ENCODE results near the gene SMARCA2. TPM values are rescaled to one million over a fixed set of nuclear protein-coding genes. Genes with fewer than 3 reads are reported as not detected.

SMARCA2 gene
- total and polyA plus RNA-seq, 9 of the 15 experiments (the other 6 are each of a cell fraction or from before 2014, with no cell fraction given), result 8.0 to 34.8 (median 25.5) TPM

- 0 out of 4 replicates have a peak, but pooled peaks of 1 of the 2 experiments have one; percentile 51 for TF ChIP-seq MLX (CRISPR knock-in tag; conservative IDR thresholded peaks at IDR 0.05)
- no peak for TF ChIP-seq SMAD1 (IDR thresholded peaks at IDR 0.05; ENCODE audit: low read depth, low read length, partially characterized antibody)
- peak; percentile 30 to 38; a peak in 2 of 4 replicates for TF ChIP-seq MAZ (CRISPR knock-in tag; conservative IDR thresholded peaks at IDR 0.05 in 1 of 2, IDR thresholded peaks at IDR 0.05 in 1 of 2)
- 0 out of 2 replicates have a peak, but pooled peaks have one; percentile 51 for TF ChIP-seq CXXC5 (CRISPR knock-in tag; IDR thresholded peaks at IDR 0.05)
- peak; percentile 60; the same call in 1 of the 2 replicates for TF ChIP-seq CHD2 (IDR thresholded peaks at IDR 0.05; ENCODE audit: low read depth, low read length)
- peak; percentile 59 for TF ChIP-seq ELF1 (tag; IDR thresholded peaks at IDR 0.05)
- TF ChIP-seq CREB3L1 (IDR thresholded peaks at IDR 0.05; ENCODE audit: borderline replicate concordance, low read depth), result peak; percentile 56; the same call in 1 of the 2 replicates
- TF ChIP-seq ZBTB9 (CRISPR knock-in tag; IDR thresholded peaks at IDR 0.05), result 0 out of 2 replicates have a peak, but pooled peaks have one; percentile 30
- peak; percentile 72 for TF ChIP-seq SUPT5H (IDR thresholded peaks at IDR 0.05)
- TF ChIP-seq ZFX (CRISPR knock-in tag; IDR thresholded peaks at IDR 0.05), result peak; percentile 38
- peak; percentile 90 for TF ChIP-seq FOSL1 (tag; conservative IDR thresholded peaks at IDR 0.05)
- TF ChIP-seq TEAD4 (IDR thresholded peaks at IDR 0.05; ENCODE audit: low read length), result peak; percentile 25; the same call in 1 of the 2 replicates
- TF ChIP-seq TEAD4 (CRISPR knock-in tag; IDR thresholded peaks at IDR 0.05; ENCODE audit: borderline replicate concordance), result no peak
- no peak for TF ChIP-seq PRDM10 (IDR thresholded peaks at IDR 0.05; ENCODE audit: partially characterized antibody)
- TF ChIP-seq ETS1 (conservative IDR thresholded peaks at IDR 0.05; ENCODE audit: control insufficient read depth, low read depth, low read length), result no peak; the same call in 1 of the 2 replicates
- no peak for TF ChIP-seq KDM2B (CRISPR knock-in tag; IDR thresholded peaks at IDR 0.05)
- peak; percentile 52; the same call in 1 of the 2 replicates for TF ChIP-seq POLR2H (tag; IDR thresholded peaks at IDR 0.05; ENCODE audit: low read depth)
- no peak for TF ChIP-seq ZNF717 (CRISPR knock-in tag; IDR thresholded peaks at IDR 0.05)
These were observed at the start of gene SMARCA2 (continued) for GRCh38 chr9:2014696-2015580.

Measured in K562 (cell line).